ENCODE results near the gene CYYR1.

The CYYR1 gene

DNA sequence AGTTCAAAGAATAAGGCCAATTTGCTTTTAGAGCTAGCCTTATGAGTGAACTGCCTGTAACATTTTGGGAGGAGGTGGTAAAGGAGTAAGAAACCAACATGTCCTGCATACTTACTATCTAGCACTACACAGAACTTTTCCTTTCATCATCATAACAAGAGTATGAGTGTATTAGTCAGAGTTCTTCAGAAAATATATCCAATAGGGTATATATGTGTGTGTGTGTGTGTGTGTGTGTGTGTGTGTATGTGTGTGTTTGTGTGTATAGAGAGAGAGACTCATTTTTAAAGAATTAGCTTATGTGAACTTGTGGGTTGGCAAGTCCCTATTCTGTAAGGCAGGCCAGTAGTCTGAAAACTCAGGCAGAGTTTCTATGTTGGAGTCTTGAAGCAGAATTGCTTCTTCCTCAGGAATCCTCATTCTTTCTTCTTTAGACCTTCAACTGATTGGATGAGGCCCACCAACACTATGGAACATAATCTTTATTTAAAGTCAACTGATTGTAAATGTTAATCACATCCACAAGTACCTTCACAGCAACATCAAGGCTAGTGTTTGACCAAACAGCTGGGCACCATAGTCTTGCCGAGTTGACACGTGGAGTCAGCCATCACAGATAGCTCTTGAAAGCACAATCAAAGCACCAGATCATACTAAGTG lies 121.9 kb downstream of the CYYR1 start:
- no peaks in the 10 kb centered on the region for H3K4me1 ChIP-seq (ENCODE audit: control insufficient read depth in 1 of 2, insufficient read depth in 2 of 2, low read length in 2 of 2)
- H3K4me3 ChIP-seq (ENCODE audit: low read depth in 1 of 2, low read length in 2 of 2): no peak overlapping the region
- H3K27me3 ChIP-seq (ENCODE audit: low read depth, low read length): no peaks in the 10 kb centered on the region
- H3K27ac ChIP-seq (ENCODE audit: low read length): no peak overlapping the region
- H3K36me3 ChIP-seq (ENCODE audit: control insufficient read depth in 1 of 2, insufficient read depth in 2 of 2, low read length in 2 of 2): no peaks in the 10 kb centered on the region
- H3K9me3 ChIP-seq (ENCODE audit: control insufficient read depth in 1 of 2, low read length in 2 of 2): no peaks in the 10 kb centered on the region

GRCh38 chr21:26449161-26449560 lies 123.9 kb downstream of the CYYR1 start:
- no peaks in the 10 kb centered on the region for H3K36me3 ChIP-seq (ENCODE audit: control insufficient read depth in 1 of 2, insufficient read depth in 2 of 2, low read length in 2 of 2)
- no peaks in the 10 kb centered on the region for H3K9me3 ChIP-seq (ENCODE audit: control insufficient read depth in 1 of 2, low read length in 2 of 2)
- no peaks in the 10 kb centered on the region for H3K4me1 ChIP-seq (ENCODE audit: control insufficient read depth in 1 of 2, insufficient read depth in 2 of 2, low read length in 2 of 2)
- H3K4me3 ChIP-seq (ENCODE audit: low read depth in 1 of 2, low read length in 2 of 2): no peak overlapping the region
- H3K27ac ChIP-seq (ENCODE audit: low read length): no peak overlapping the region
- H3K27me3 ChIP-seq (ENCODE audit: low read depth, low read length): no peaks in the 10 kb centered on the region

- H3K9me3 ChIP-seq (ENCODE audit: control insufficient read depth in 1 of 2, low read length in 2 of 2): no peaks in the 10 kb centered on the region
- H3K27me3 ChIP-seq (ENCODE audit: low read depth, low read length): no peaks in the 10 kb centered on the region
- H3K36me3 ChIP-seq (ENCODE audit: control insufficient read depth in 1 of 2, insufficient read depth in 2 of 2, low read length in 2 of 2): no peaks in the 10 kb centered on the region
- H3K27ac ChIP-seq (ENCODE audit: low read length): no peak overlapping the region
- no peaks in the 10 kb centered on the region for H3K4me1 ChIP-seq (ENCODE audit: control insufficient read depth in 1 of 2, insufficient read depth in 2 of 2, low read length in 2 of 2)
- H3K4me3 ChIP-seq (ENCODE audit: low read depth in 1 of 2, low read length in 2 of 2): no peak overlapping the region
These were observed 124.3 kb downstream of the CYYR1 start for GRCh38 chr21:26448751-26449150.

DNA sequence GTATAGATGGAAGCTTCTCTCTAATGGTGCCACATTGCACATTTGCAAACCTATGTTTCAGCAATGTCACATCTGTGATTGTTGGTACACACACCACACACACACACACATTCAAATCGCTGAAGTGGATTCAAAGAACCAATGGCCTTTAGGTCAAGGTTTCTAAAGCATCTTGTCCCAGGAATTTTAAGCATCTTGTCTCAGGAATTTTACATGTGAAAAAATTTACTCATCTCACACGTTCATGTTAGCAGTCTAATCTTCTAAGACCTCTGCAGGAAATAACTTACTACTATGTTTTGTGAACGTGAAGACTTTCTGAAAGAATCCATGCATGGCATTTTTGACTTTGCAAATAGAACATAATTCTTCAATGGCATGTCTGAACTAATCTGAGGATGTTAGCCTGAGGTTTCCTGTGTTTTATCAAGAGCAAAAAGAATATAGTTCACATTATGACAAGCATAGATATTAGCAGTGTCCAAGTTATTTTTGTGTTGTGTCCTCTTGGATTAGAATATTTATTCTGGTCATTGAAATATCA lies 125.1 kb downstream of the CYYR1 start:
- H3K4me1 ChIP-seq (ENCODE audit: control insufficient read depth in 1 of 2, insufficient read depth in 2 of 2, low read length in 2 of 2): no peaks in the 10 kb centered on the region
- no peaks in the 10 kb centered on the region for H3K9me3 ChIP-seq (ENCODE audit: control insufficient read depth in 1 of 2, low read length in 2 of 2)
- H3K27ac ChIP-seq (ENCODE audit: low read length): no peak overlapping the region
- H3K4me3 ChIP-seq (ENCODE audit: low read depth in 1 of 2, low read length in 2 of 2): no peak overlapping the region
- no peaks in the 10 kb centered on the region for H3K27me3 ChIP-seq (ENCODE audit: low read depth, low read length)
- no peaks in the 10 kb centered on the region for H3K36me3 ChIP-seq (ENCODE audit: control insufficient read depth in 1 of 2, insufficient read depth in 2 of 2, low read length in 2 of 2)

DNA sequence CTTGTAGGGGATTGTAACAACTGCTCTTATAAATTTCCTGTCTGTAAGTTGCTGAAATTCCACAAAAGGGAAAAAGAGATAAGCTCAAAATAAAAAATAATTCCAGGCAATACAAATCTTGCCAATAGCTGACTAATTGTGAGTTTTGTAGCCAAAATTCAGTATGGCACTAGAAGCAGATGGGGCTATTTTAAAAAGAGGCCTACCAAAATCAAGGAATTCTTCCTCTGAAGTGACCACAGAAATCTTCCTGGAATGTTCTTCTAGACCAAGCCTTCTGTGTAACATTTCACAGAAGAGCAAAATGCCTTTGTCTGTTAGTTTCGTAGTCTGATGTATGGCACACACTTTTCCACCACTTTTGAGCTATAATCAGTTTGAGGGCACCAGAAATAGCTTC lies 127.6 kb downstream of the CYYR1 start:
- Histone ChIP-seq H3K27ac (ENCODE audit: low read length) (no peak overlapping the region), H3K27me3 (ENCODE audit: low read depth, low read length) (no peaks in the 10 kb centered on the region), H3K9me3 (ENCODE audit: control insufficient read depth in 1 of 2, low read length in 2 of 2) (no peaks in the 10 kb centered on the region), H3K4me1 (ENCODE audit: control insufficient read depth in 1 of 2, insufficient read depth in 2 of 2, low read length in 2 of 2) (no peaks in the 10 kb centered on the region), H3K4me3 (ENCODE audit: low read depth in 1 of 2, low read length in 2 of 2) (no peak overlapping the region), H3K36me3 (ENCODE audit: control insufficient read depth in 1 of 2, insufficient read depth in 2 of 2, low read length in 2 of 2) (no peaks in the 10 kb centered on the region)

GRCh38 chr21:26444646-26445045 lies 128.4 kb downstream of the CYYR1 start:
- no peaks in the 10 kb centered on the region for H3K36me3 ChIP-seq (ENCODE audit: control insufficient read depth in 1 of 2, insufficient read depth in 2 of 2, low read length in 2 of 2)
- no peak overlapping the region for H3K27ac ChIP-seq (ENCODE audit: low read length)

DNA sequence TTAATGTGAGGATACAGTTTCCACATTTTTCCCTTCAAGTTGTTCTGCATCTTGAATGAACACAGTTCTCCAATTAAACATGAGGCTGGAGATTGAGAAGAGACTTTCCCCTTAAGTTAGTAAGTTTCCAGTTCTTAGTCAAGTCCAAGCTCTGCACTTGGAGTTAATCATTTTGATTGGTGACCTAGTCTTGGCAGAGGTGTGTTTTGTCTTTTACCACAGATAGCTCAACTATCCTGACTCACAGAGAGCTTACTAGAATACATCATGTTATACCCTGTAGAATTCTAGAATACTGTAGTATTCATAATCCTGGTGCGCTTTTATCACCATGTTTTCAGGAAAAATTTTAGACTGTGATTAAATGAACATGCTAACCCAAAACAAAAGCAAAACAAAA lies 129.2 kb downstream of the CYYR1 start:
- no peaks in the 10 kb centered on the region for H3K9me3 ChIP-seq (ENCODE audit: control insufficient read depth in 1 of 2, low read length in 2 of 2)
- H3K36me3 ChIP-seq (ENCODE audit: control insufficient read depth in 1 of 2, insufficient read depth in 2 of 2, low read length in 2 of 2): no peaks in the 10 kb centered on the region
- H3K27me3 ChIP-seq (ENCODE audit: low read depth, low read length): no peaks in the 10 kb centered on the region
- no peak overlapping the region for H3K27ac ChIP-seq (ENCODE audit: low read length)
- H3K4me1 ChIP-seq (ENCODE audit: control insufficient read depth in 1 of 2, insufficient read depth in 2 of 2, low read length in 2 of 2): no peaks in the 10 kb centered on the region
- H3K4me3 ChIP-seq (ENCODE audit: low read depth in 1 of 2, low read length in 2 of 2): no peak overlapping the region

More at GRCh38 chr21:26444646-26445045, 128.4 kb downstream of the CYYR1 start:
- Histone ChIP-seq H3K4me1 (ENCODE audit: control insufficient read depth in 1 of 2, insufficient read depth in 2 of 2, low read length in 2 of 2) (no peaks in the 10 kb centered on the region), H3K4me3 (ENCODE audit: low read depth in 1 of 2, low read length in 2 of 2) (no peak overlapping the region), H3K9me3 (ENCODE audit: control insufficient read depth in 1 of 2, low read length in 2 of 2) (no peaks in the 10 kb centered on the region), H3K27me3 (ENCODE audit: low read depth, low read length) (no peaks in the 10 kb centered on the region)

- H3K4me1 ChIP-seq (ENCODE audit: control insufficient read depth in 1 of 2, insufficient read depth in 2 of 2, low read length in 2 of 2): no peaks in the 10 kb centered on the region
- H3K36me3 ChIP-seq (ENCODE audit: control insufficient read depth in 1 of 2, insufficient read depth in 2 of 2, low read length in 2 of 2): no peaks in the 10 kb centered on the region
- no peak overlapping the region for H3K27ac ChIP-seq (ENCODE audit: low read length)
- no peak overlapping the region for H3K4me3 ChIP-seq (ENCODE audit: low read depth in 1 of 2, low read length in 2 of 2)
- no peaks in the 10 kb centered on the region for H3K27me3 ChIP-seq (ENCODE audit: low read depth, low read length)
- no peaks in the 10 kb centered on the region for H3K9me3 ChIP-seq (ENCODE audit: control insufficient read depth in 1 of 2, low read length in 2 of 2)
These were observed 129.8 kb downstream of the CYYR1 start for GRCh38 chr21:26443291-26443690.

- H3K27ac ChIP-seq (ENCODE audit: low read length): no peak overlapping the region
- H3K27me3 ChIP-seq (ENCODE audit: low read depth, low read length): no peaks in the 10 kb centered on the region
- H3K36me3 ChIP-seq (ENCODE audit: control insufficient read depth in 1 of 2, insufficient read depth in 2 of 2, low read length in 2 of 2): no peaks in the 10 kb centered on the region
- no peak overlapping the region for H3K4me3 ChIP-seq (ENCODE audit: low read depth in 1 of 2, low read length in 2 of 2)
- no peaks in the 10 kb centered on the region for H3K9me3 ChIP-seq (ENCODE audit: control insufficient read depth in 1 of 2, low read length in 2 of 2)
- no peaks in the 10 kb centered on the region for H3K4me1 ChIP-seq (ENCODE audit: control insufficient read depth in 1 of 2, insufficient read depth in 2 of 2, low read length in 2 of 2)
These were observed 131.9 kb downstream of the CYYR1 start for GRCh38 chr21:26441149-26441548.

GRCh38 chr21:26438976-26439375 lies 134.1 kb downstream of the CYYR1 start:
- Histone ChIP-seq H3K9me3 (ENCODE audit: control insufficient read depth in 1 of 2, low read length in 2 of 2) (no peaks in the 10 kb centered on the region), H3K27me3 (ENCODE audit: low read depth, low read length) (no peaks in the 10 kb centered on the region), H3K4me3 (ENCODE audit: low read depth in 1 of 2, low read length in 2 of 2) (no peak overlapping the region), H3K36me3 (ENCODE audit: control insufficient read depth in 1 of 2, insufficient read depth in 2 of 2, low read length in 2 of 2) (no peaks in the 10 kb centered on the region), H3K4me1 (ENCODE audit: control insufficient read depth in 1 of 2, insufficient read depth in 2 of 2, low read length in 2 of 2) (no peaks in the 10 kb centered on the region), H3K27ac (ENCODE audit: low read length) (no peak overlapping the region)

- no peaks in the 10 kb centered on the region for H3K27me3 ChIP-seq (ENCODE audit: low read depth, low read length)
- no peak overlapping the region for H3K4me3 ChIP-seq (ENCODE audit: low read depth in 1 of 2, low read length in 2 of 2)
- no peaks in the 10 kb centered on the region for H3K4me1 ChIP-seq (ENCODE audit: control insufficient read depth in 1 of 2, insufficient read depth in 2 of 2, low read length in 2 of 2)
- H3K9me3 ChIP-seq (ENCODE audit: control insufficient read depth in 1 of 2, low read length in 2 of 2): no peaks in the 10 kb centered on the region
- H3K36me3 ChIP-seq (ENCODE audit: control insufficient read depth in 1 of 2, insufficient read depth in 2 of 2, low read length in 2 of 2): no peaks in the 10 kb centered on the region
- no peak overlapping the region for H3K27ac ChIP-seq (ENCODE audit: low read length)
These were observed 135.6 kb downstream of the CYYR1 start for GRCh38 chr21:26437326-26438009.

Data from muscle layer of duodenum (tissue), 2 donors.